ENCODE measurements around the gene THBS2.
"Not testable (repeated sequence)": the region's sequence is repeated elsewhere in the genome, so short reads cannot be mapped to it uniquely, and the experiment has no call there.

THBS2 gene

DNA sequence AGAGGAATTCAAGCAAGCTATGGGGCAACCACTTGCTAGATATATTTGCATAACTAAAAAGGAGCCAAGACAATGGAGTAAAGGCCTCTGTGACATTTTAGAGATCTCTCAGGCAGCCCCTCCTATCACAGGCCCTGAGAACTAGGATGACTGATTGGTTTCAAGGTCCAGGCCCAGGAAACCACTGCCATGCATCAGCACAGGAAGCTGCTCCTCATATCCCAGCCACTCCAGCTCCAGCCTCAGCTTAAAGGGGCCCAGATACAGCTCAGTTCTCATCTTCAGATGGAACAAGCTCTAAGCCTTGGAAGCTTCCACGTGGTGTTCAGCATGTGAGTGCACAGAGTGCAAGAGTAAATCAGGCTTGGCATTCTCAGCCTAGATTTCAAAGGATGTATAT lies 21.1 kb upstream of the THBS2 start:
- TF ChIP-seq, protein P1, sequence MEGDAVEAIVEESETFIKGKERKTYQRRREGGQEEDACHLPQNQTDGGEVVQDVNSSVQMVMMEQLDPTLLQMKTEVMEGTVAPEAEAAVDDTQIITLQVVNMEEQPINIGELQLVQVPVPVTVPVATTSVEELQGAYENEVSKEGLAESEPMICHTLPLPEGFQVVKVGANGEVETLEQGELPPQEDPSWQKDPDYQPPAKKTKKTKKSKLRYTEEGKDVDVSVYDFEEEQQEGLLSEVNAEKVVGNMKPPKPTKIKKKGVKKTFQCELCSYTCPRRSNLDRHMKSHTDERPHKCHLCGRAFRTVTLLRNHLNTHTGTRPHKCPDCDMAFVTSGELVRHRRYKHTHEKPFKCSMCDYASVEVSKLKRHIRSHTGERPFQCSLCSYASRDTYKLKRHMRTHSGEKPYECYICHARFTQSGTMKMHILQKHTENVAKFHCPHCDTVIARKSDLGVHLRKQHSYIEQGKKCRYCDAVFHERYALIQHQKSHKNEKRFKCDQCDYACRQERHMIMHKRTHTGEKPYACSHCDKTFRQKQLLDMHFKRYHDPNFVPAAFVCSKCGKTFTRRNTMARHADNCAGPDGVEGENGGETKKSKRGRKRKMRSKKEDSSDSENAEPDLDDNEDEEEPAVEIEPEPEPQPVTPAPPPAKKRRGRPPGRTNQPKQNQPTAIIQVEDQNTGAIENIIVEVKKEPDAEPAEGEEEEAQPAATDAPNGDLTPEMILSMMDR (IDR thresholded peaks at IDR 0.05; ENCODE audit: low read depth, low read length, missing control alignments), result no peak
- no peak for DNase-seq (ENCODE audit: extremely low read depth, low read depth)
- H3K4me3 ChIP-seq (replicated peaks; ENCODE audit: low read depth, low read length), result no peak overlapping the region

DNA sequence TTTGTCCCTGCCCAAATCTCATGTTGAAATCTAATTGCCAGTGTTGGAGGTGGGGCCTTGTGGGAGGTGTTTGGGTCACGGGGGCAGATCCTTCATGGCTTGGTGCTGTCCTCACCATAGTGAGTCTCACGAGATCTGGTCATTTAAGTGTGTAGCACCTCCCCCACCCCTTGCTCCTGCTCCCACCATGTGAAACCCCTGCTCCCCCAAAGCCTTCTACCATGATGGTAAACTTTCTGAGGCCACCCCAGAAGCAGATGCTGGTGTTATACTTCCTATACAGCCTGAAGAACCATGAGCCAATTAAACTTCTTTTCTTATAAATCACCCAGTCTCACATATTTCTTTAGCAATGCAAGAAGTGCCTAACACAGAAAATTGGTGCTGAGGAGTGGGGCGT lies 19.9 kb upstream of the THBS2 start:
- DNase-seq (ENCODE audit: extremely low read depth, low read depth), result no peak
- H3K4me3 ChIP-seq (replicated peaks; ENCODE audit: low read depth, low read length), result no peak overlapping the region
- TF ChIP-seq, protein P1 (IDR thresholded peaks at IDR 0.05; ENCODE audit: low read depth, low read length, missing control alignments), result no peak

DNA sequence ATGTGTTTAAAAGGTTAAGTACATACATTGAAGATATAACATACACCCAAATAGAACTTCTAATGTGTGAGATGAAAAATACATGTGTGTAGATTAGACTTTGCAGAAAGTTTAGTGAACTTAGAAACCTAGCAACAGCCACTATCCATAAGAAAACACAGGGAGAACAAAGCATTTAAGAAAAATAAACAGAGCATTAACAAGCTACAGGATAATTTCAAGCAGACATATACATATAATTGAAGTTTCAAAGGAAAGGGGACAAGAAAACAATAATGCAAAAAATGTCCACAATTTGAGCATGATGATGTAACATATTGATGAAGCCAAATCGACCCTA lies 18.2 kb upstream of the THBS2 start:
- no peak overlapping the region for H3K4me3 ChIP-seq (replicated peaks; ENCODE audit: low read depth, low read length)
- DNase-seq (ENCODE audit: extremely low read depth, low read depth), result no peak
- TF ChIP-seq, protein P1 (IDR thresholded peaks at IDR 0.05; ENCODE audit: low read depth, low read length, missing control alignments), result no peak

DNA sequence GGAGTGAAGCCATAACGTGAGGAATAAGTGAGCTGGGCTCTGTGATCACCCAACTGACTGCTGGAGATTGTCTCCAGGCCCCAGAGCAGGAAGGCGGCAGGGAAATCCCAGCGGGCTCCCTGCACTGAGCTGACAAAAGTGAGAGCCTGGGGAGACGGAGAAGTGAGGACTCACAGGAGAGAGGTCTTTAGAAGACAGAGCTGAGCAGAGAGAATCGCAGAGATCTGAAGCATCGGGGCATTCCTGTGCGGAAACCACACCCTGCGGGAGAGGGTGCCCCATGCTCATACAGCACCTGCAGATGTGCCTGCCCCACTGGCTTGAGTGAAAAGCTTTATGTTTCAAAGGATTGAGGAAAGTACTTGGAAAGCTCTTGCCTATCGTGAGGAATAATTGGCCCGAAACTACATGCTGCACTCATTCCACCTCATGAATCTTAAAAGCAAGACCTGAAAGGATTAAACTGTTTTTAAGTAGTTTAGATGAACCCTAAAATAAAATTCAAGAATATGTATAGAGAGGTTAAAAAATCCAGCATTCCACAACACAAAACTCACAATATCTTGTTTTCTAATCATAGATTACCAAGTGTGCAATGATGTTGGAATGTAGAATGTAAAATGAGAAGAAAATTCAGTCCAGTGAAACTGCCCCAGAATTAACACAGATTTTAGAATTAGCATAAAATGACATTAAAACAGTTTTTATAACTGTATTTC lies 17.7 kb upstream of the THBS2 start:
- DNase-seq (ENCODE audit: extremely low read depth, low read depth), result no peak
- TF ChIP-seq, protein P1 (IDR thresholded peaks at IDR 0.05; ENCODE audit: low read depth, low read length, missing control alignments), result no peak
- H3K4me3 ChIP-seq (replicated peaks; ENCODE audit: low read depth, low read length), result no peak overlapping the region

DNA sequence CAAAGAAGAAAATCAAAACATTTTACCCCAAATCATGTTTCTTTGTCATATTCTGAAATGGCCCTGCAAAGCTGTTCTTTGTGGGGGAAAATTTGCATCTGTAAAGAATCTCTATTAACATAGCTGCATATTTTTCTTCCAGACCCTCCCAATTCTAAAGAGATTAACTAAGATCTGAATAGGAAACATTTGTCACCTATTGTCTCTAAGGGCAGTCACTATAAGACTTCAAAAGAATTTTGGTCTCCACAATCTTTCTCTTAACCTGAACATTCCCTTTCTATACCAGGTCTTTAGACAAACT lies 16.4 kb upstream of the THBS2 start:
- not testable (repeated sequence) for DNase-seq (ENCODE audit: extremely low read depth, low read depth); H3K4me3 ChIP-seq (replicated peaks; ENCODE audit: low read depth, low read length)

DNA sequence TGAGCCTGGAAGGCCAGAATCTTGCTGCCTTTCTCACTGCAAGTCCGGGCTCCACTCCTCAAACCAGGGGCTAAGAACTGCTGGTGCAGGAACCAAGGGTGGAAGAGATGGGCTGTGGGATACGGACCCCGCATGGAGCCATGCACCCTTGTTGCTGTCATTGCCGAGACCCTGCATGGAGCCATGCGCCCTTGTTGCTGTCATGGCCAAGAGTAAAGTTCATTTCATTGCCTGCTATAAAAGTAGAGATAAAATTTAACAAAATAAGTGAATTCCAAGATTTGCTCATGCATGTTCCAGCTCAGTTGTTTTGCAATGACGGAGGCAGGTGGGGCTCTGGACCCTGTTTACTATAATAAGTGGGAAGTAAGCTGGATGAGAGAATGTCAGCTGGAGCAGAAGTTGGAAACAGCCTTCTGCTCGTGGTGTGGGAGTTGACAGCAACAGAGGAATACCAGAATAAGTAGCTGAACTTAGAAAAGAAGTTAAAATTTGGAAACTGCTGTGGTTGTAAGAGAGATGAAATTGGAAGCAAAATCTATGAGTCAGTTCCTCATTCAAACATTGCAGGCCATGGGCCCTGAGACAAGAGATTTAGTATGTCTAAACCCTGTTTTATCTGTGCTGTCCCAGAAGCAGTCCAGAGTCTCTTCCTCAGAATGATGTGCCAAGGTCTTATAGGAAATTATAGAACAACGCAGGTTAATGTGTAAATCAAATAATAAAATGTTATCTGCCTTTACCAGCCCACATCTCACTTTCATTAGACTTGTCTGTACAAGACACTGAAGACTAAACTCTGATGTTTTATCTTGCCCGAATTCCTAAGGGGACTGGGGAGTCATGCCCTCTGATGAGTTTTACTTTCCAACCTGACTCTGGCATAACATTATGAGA lies 15.8 kb upstream of the THBS2 start:
- no peak for DNase-seq (ENCODE audit: extremely low read depth, low read depth)
- H3K4me3 ChIP-seq (replicated peaks; ENCODE audit: low read depth, low read length), result no peak overlapping the region
- TF ChIP-seq, protein P1 (IDR thresholded peaks at IDR 0.05; ENCODE audit: low read depth, low read length, missing control alignments), result no peak

DNA sequence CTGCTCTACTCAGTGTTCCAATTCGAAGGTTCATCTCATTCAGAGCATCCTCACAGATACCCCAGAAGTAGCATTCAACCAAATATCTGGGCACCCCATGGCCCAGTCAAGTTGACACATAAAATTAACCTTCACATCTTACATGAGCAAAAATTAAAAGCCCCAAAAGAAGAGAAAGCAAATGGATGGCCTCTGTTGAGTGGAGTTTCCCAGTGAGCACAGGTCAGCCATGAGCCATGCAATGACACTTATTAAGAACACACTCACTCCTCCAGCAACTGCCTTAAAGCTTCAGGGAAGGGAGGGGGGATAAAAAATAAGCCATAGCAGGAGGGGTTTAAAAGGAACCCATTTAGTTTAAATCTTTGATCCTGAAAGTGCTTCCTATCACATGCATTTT lies 14.6 kb upstream of the THBS2 start:
- no peak for DNase-seq (ENCODE audit: extremely low read depth, low read depth)
- TF ChIP-seq, protein P1 (IDR thresholded peaks at IDR 0.05; ENCODE audit: low read depth, low read length, missing control alignments), result no peak
- H3K4me3 ChIP-seq (replicated peaks; ENCODE audit: low read depth, low read length), result no peak overlapping the region
